GM19025 (cell line): Measurements from ENCODE around the gene CDKAL1.

ENCODE experiments used
- ATAC-seq: cut with Tn5 transposase; IDR thresholded peaks from one replicate; pipeline ENCODE4 v1.9.1; 2021; ENCODE audit warnings: mild to moderate bottlenecking, low read depth, moderate library complexity; ENCODE audit not compliant: unreplicated experiment

Gene CDKAL1

DNA sequence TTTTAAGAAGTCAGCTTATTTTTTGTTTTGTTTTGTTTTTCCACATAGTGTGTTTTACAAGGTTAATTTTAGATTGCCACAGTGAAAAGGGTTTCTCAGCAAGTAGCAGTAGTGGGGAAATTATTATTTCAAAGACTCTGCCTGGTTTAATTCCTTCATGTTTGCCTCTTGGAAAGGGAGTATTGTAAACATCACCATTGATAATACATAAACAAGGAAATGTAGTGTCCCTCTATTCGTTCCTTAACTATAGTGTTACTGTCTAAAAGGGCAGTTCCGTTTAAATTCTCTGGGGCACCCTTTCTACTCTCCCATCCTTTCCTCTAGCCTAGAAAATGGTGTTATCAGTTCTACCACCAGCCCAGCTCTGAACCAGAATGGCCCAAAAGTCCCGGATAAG, 668.3 kb downstream of the CDKAL1 start:
- no peak for ATAC-seq

DNA sequence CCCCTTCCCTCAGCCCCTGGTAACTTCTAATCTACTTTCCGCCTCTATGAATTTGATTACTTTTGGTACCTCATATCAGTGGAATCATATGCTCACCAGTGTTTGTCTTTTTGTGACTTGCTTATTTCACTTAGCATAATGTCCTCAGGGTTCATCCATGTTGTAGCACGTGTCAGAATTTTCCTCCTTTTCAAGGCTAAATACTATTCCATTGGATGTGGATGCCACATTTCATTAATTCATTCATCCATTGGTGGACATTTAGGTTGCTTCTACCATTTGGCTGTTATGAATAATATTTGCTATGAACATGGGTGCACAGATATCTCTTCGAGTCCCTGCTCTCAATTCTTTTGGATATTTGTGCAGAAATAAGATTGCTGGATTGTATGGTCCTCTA, 670.7 kb downstream of the CDKAL1 start:
- no peak for ATAC-seq

- peak; percentile 44 for ATAC-seq
Measured at GRCh38 chr6:21208081-21208795, 674.0 kb downstream of the CDKAL1 start.

- ATAC-seq: no peak
Measured at GRCh38 chr6:21208796-21209186, 674.5 kb downstream of the CDKAL1 start.

DNA sequence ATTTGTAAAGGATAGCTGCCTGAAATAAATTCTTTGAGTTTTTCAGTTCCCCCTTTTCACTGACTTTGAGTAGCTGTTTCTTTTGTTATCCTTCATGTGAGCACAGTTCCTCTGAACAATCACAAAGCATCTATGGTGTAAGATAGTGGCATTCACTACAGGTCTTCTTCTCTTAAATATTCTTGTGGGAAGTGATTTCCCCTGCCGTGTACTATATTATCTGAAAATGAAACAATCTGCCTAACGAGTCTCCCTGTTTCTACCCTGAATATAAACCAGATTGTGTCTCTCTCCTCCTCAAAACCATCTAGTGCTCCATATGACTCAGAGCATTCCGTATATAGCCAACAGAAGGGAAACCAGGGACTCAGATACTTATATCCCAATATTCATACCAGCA, 679.2 kb downstream of the CDKAL1 start:
- ATAC-seq: peak; percentile 41

- ATAC-seq: no peak
Measured at GRCh38 chr6:21214738-21215448, 680.6 kb downstream of the CDKAL1 start.

- no peak for ATAC-seq
Measured at GRCh38 chr6:21219241-21219640, 685.0 kb downstream of the CDKAL1 start.

- no peak for ATAC-seq
Measured at GRCh38 chr6:21219856-21220255, 685.6 kb downstream of the CDKAL1 start.

GRCh38 chr6:21220271-21220987, 686.2 kb downstream of the CDKAL1 start:
- no peak for ATAC-seq

GRCh38 chr6:21222656-21223055, 688.4 kb downstream of the CDKAL1 start:
- ATAC-seq: no peak

DNA sequence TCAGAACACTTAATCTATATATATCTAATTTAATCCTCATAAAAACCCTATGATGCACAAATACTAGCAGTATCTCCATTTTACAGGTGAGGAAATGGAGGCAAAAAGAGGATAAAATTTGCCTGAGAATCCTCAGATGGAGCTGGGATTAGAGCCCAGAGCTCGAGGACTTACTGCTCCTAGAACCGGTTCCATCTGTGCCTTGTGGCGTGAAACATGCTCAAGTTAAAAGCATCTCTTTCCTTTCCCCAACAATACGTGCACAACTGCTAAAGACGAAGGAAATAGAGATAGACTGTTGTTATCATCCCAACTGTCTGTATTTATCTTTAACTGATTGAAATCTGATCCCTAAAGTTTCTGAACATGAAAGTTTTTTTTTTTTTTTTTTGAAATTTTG, 691.7 kb downstream of the CDKAL1 start:
- ATAC-seq: no peak

DNA sequence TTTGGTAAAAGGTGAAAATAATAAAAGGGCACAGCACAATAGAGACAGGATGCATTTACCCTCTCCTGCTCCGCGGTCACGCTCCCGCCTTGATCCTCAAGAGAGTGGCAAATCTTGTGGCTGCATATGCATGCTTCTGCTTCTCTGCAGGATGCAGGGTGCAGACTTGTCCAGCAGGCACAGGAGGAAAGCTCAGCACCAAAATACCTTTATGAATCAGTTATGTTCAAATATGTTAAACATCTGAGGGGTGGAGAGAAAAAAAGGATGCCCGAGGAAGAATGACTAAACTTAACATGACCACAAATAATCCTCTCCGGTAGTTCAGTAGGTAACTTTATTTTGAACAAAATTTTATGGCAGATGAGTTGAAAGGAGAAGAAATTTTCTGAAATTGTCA, 693.2 kb downstream of the CDKAL1 start:
- ATAC-seq: no peak

GRCh38 chr6:21228411-21228810, 694.2 kb downstream of the CDKAL1 start:
- ATAC-seq: no peak

- ATAC-seq: no peak
Measured at GRCh38 chr6:21228876-21229460, 694.7 kb downstream of the CDKAL1 start.

- no peak for ATAC-seq
Measured at GRCh38 chr6:21230536-21230935, 696.3 kb downstream of the CDKAL1 start.

DNA sequence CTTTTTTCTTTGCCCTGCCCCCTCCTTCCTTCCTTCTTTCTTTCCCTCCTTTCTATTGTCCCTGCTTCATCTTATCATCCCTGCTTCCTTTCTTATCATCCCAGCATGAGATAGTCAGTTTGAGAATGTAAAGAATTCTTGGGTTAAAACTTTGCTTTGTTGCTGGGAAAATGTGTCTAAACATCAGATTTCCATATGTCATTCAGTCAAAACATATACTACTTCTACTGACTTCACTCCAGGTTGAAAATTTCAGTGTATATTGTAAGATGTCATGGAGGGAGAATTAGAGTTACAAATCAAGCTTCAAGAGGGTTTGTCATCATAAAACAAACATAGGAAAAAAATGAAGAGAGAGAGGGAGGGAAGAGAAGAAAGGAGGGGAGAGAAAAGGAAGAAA, 700.9 kb downstream of the CDKAL1 start:
- no peak for ATAC-seq

DNA sequence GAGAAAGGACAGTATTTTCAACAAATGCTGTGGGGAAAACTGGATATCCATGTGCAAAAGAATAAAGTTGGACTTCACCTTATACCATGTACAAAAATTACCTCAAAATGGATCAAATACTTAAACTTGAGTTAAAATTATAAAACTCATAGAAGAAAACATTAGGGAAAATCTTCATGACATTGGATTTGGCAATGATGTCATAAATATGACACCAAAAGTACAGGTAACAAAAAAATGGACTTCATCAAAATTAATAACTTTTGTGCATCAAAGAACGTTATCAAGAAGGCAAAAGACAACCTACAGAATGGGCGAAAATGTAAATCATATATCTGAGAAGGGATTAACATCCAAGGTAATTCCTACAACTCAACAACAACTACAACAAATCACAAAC, 704.0 kb downstream of the CDKAL1 start:
- ATAC-seq: no peak

DNA sequence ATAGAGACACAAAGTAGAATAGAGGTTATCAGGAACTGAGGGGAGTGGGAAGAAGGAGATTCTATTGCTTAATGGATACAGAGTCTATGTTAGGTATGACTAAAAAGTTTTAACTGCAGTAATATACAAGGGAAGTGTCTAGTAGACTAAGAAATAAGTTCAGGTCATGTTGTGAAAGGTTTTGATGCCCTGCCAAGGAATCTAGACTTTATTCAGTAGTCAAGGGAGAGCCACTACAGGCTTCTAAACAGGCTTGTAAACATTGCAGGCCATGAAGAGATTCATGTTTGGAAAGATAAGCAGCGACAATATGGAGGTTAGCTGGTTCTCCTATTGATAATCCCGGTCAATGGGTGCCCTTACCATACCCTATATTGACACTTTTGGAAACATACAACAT, 706.5 kb downstream of the CDKAL1 start:
- no peak for ATAC-seq

GRCh38 chr6:21241231-21242130, 707.2 kb downstream of the CDKAL1 start:
- no peak for ATAC-seq

DNA sequence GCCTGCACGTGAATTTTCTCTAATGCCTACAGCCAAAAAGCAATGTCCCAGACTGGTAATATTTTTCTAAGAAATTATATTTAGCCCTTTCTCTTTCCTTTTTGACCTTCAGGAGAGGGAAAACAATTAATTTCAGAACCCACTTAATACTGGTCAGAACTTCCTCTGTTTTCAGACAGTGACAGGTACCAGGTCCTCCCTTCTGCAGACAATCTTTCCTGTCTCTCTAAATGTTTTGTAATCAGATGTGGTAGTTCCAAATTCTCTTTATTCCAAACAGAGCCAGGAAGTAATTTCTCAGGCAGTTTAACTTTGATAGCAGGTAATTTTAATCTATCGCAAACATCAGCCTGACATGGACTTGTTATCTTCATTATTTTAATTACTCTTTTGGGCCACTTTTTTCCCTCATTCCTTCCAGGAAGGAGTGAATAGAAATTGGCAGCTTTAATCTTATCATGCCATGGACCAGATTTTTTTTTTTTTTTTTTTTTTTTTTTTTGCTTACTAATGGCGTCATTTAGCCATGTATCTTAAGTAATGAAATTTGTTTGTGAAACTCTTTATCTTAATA, 710.7 kb downstream of the CDKAL1 start:
- no peak for ATAC-seq
